ENCODE data around the gene BIVM.

DNA sequence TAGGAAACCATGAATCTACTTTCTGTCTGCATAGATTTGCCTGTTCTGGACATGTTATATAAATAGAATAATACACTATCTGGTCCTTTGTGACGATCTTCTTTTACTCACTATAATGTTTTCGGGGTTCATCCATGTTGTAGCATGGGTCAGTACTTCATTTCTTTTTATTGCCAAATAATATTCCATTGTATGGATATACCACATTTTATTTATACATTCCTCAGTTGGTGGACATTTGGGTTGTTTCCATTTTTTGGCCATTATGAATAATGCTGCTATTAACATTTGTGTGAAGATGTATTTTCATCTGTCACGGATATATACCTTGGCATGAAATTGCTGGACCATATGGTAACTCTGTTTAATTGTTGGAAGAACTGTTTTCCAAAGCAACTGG lies 6.8 kb downstream of the BIVM start:
- TF ChIP-seq CTCF (optimal IDR thresholded peaks at IDR 0.05 in 1 of 3, IDR thresholded peaks at IDR 0.05 in 1 of 3, conservative IDR thresholded peaks at IDR 0.05 in 1 of 3; ENCODE audit: extremely low read depth in 1 of 3, insufficient read depth in 2 of 3, low read length in 3 of 3) = no peak
- no peak for TF ChIP-seq EZH2 (IDR thresholded peaks at IDR 0.05; ENCODE audit: low read length)
